Measurements from ENCODE around the gene HOXC13. TPM values are rescaled to one million over a fixed set of nuclear protein-coding genes. Genes with fewer than 3 reads are reported as not detected.
A peak's percentile ranks its signal among the peaks of the same experiment; 100 is the strongest.

The HOXC13 gene
- total and polyA plus RNA-seq, 7 experiments from 2014 or later = not detected

DNA sequence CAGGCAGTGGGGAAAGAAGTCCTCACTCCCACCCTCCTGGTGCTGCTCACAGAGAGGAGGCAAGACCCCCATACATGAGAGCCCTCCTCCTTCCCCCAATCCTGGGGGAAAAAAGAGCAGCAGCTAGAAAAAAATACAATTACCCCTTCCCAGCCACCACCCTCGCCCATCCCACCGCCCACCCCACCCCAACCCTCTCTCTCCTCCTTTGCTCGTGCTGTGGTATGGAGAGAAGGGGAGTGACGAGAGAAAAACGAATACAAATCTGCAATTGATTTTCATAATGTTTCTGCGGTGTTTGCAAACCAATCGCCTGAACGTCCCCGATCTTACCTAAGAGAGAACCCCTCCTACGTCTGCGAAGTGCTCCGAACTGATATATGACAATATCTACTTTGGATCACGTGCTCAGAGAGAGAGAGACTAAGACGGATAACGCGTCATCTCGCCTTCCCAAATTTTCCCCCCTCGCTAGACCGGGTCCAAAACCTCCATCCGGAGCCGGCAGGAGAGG lies 34.1 kb downstream of the HOXC13 start, which contains the start of gene HOXC11:
Gene HOXC11 (plus strand): TSS at position 405 of the 514 bp plus-strand sequence. CDS start 116 bp downstream, outside the sequence.
- Mint-ChIP-seq H3K27ac (peak within 1 kb of the TSS in 7 of 9 donors; percentile 6 to 85 (median 78)), H3K9me3 (peaks cover 0 to 35% (median 13%) of the 10 kb centered on the region in 11 donors), H3K36me3 (peaks cover 0 to 10% (median 0%) of the 10 kb centered on the region in 5 donors), H3K27me3 (peaks cover 84 to 94% (median 89%) of the 10 kb centered on the region in 5 donors), H3K4me3 (peak within 1 kb of the TSS; percentile 69 to 85 (median 75)), H3K4me1 (peaks cover 0 to 31% (median 24%) of the 10 kb centered on the region in 7 donors)
- ATAC-seq = no peak
- peaks cover 10 to 22% of the 10 kb centered on the region in 2 donors for H3K4me1 ChIP-seq (ENCODE audit: control insufficient read depth in 2 of 2, insufficient read depth in 2 of 2, low read length in 2 of 2)
- H3K4me3 ChIP-seq (ENCODE audit: low read length) = no peak within 1 kb of the TSS
- DNase-seq = no peak
- POLR2A ChIA-PET = no interaction called here
- intact Hi-C loops (cut with micrococcal nuclease) = no loop called here
- H3K9me3 ChIP-seq (ENCODE audit: control insufficient read depth in 2 of 3, low read length in 3 of 3) = no peaks in the 10 kb centered on the region
- H3K27me3 ChIP-seq (ENCODE audit: control insufficient read depth in 2 of 2, insufficient read depth in 2 of 2, low read length in 2 of 2) = peaks cover 52 to 83% of the 10 kb centered on the region in 2 donors
- H3K27ac ChIP-seq (ENCODE audit: low read depth, low read length) = no peak within 1 kb of the TSS
- H3K36me3 ChIP-seq (ENCODE audit: control insufficient read depth in 2 of 3, insufficient read depth in 3 of 3, low read length in 3 of 3) = no peaks in the 10 kb centered on the region
- CTCF ChIA-PET = interaction anchor here (0.8 kb wide), 1 partner anchor 17 kb away, joined by 3 read pairs; no protein-coding TSS in a partner anchor

DNA sequence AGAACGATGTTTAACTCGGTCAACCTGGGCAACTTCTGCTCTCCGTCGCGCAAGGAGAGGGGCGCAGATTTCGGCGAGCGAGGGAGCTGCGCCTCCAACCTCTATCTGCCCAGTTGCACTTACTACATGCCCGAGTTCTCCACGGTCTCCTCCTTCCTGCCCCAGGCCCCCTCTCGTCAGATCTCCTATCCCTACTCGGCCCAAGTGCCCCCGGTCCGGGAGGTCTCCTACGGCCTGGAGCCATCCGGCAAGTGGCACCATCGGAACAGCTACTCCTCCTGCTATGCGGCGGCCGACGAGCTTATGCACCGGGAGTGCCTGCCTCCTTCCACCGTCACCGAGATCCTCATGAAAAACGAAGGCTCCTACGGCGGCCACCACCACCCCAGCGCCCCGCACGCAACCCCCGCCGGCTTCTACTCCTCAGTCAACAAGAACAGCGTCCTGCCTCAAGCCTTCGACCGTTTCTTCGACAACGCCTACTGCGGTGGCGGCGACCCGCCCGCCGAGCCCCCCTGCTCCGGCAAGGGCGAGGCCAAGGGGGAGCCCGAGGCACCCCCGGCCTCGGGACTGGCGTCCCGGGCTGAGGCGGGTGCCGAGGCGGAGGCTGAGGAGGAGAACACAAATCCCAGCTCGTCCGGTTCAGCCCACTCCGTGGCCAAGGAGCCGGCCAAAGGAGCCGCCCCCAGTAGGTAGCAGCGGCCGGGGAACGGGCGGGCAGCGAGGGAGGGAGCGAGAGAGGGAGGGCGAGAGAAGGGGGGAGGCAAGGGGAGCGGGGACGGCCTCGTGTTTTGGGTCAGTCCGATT lies 34.8 kb downstream of the HOXC13 start:
- CTCF ChIA-PET = no interaction called here
- H3K27me3 Mint-ChIP-seq = peaks cover 84 to 94% (median 89%) of the 10 kb centered on the region in 5 donors
- POLR2A ChIA-PET = no interaction called here
- ATAC-seq = no peak
- H3K9me3 Mint-ChIP-seq = peaks cover 0 to 35% (median 13%) of the 10 kb centered on the region in 11 donors
- H3K4me3 Mint-ChIP-seq = peak overlapping the region; percentile 67 to 85 (median 73)
- Histone ChIP-seq H3K4me1 (ENCODE audit: control insufficient read depth in 2 of 2, insufficient read depth in 2 of 2, low read length in 2 of 2) (peaks cover 10 to 22% of the 10 kb centered on the region in 2 donors), H3K9me3 (ENCODE audit: control insufficient read depth in 2 of 3, low read length in 3 of 3) (no peaks in the 10 kb centered on the region), H3K27me3 (ENCODE audit: control insufficient read depth in 2 of 2, insufficient read depth in 2 of 2, low read length in 2 of 2) (peaks cover 52 to 85% of the 10 kb centered on the region in 2 donors), H3K4me3 (ENCODE audit: low read length) (no peak overlapping the region), H3K36me3 (ENCODE audit: control insufficient read depth in 2 of 3, insufficient read depth in 3 of 3, low read length in 3 of 3) (no peaks in the 10 kb centered on the region), H3K27ac (ENCODE audit: low read depth, low read length) (no peak overlapping the region)
- peaks cover 0 to 10% (median 0%) of the 10 kb centered on the region in 5 donors for H3K36me3 Mint-ChIP-seq
- peaks cover 0 to 25% (median 24%) of the 10 kb centered on the region in 7 donors for H3K4me1 Mint-ChIP-seq
- intact Hi-C loops (cut with micrococcal nuclease) = no loop called here
- no peak for DNase-seq
- H3K27ac Mint-ChIP-seq = peak overlapping the region in 6 of 9 donors; percentile 18 to 85 (median 78)

DNA sequence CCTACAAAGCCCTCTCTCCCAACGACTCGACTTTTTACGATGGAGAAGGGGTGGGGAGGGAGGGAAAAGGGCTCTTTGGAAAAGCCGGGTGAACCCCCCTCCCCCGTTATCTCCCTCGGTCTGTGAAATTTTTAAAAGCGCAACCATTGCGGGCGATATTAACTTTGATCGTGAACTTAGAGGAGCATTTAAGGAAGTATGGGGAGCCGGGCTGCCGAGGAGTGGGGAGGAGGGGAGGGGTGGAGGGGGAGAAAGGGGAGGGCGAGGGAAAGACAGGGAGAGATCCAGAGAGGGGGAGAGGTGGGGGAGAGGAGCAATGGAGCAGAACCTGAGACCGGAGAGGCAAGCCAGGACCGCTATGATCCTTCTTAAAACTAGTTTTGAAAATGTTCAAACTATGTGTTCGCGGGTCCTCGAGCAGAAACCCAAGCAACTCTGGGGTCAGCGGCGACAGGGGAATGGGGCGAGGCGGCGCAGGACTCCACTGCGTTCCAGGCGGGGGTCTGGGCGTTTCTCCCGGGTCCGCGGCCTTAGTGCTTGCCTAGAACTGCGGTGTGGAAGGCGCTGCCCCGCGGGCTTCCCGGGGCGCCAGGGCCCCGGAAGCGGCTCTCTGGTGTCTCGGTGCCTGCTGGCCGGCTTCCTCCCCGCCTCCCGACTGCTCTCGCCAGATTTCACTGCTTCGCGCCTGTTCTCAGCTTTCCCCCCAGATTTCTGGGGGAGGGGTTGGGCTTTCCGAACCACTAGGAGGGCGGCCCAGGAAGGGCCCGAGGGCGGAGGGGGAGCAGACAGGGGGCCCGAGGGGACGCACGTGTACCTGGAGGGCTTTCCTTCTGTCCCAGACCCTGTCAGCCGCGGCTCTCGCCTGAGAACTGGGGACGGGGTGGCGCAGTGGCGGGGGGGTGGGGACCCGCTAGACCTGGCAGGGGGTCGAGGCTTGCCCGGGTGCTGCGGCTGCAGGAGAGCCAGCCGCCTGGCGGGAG lies 35.7 kb downstream of the HOXC13 start, which contains the start of gene HOTAIR:
Gene HOTAIR (minus strand): TSS at position 871 of the 980 bp plus-strand sequence.
- Histone ChIP-seq H3K36me3 (ENCODE audit: control insufficient read depth in 2 of 3, insufficient read depth in 3 of 3, low read length in 3 of 3) (no peaks in the 10 kb centered on the region), H3K4me1 (ENCODE audit: control insufficient read depth in 2 of 2, insufficient read depth in 2 of 2, low read length in 2 of 2) (peaks cover 10 to 22% of the 10 kb centered on the region in 2 donors), H3K9me3 (ENCODE audit: control insufficient read depth in 2 of 3, low read length in 3 of 3) (no peaks in the 10 kb centered on the region), H3K27me3 (ENCODE audit: control insufficient read depth in 2 of 2, insufficient read depth in 2 of 2, low read length in 2 of 2) (peaks cover 46 to 85% of the 10 kb centered on the region in 2 donors), H3K4me3 (ENCODE audit: low read length) (peak within 1 kb of the TSS; percentile 46), H3K27ac (ENCODE audit: low read depth, low read length) (no peak within 1 kb of the TSS)
- intact Hi-C loops (cut with micrococcal nuclease) = no loop called here
- peaks cover 0 to 35% (median 13%) of the 10 kb centered on the region in 11 donors for H3K9me3 Mint-ChIP-seq
- peak within 1 kb of the TSS in 4 of 9 donors; percentile 28 to 85 (median 52) for H3K27ac Mint-ChIP-seq
- peaks cover 84 to 94% (median 90%) of the 10 kb centered on the region in 5 donors for H3K27me3 Mint-ChIP-seq
- peaks cover 0 to 25% (median 24%) of the 10 kb centered on the region in 7 donors for H3K4me1 Mint-ChIP-seq
- CTCF ChIA-PET = no interaction called here
- POLR2A ChIA-PET = no interaction called here
- ATAC-seq (no peak), DNase-seq (no peak)
- peak within 1 kb of the TSS; percentile 71 to 85 (median 78) for H3K4me3 Mint-ChIP-seq
- peaks cover 0 to 10% (median 0%) of the 10 kb centered on the region in 5 donors for H3K36me3 Mint-ChIP-seq

DNA sequence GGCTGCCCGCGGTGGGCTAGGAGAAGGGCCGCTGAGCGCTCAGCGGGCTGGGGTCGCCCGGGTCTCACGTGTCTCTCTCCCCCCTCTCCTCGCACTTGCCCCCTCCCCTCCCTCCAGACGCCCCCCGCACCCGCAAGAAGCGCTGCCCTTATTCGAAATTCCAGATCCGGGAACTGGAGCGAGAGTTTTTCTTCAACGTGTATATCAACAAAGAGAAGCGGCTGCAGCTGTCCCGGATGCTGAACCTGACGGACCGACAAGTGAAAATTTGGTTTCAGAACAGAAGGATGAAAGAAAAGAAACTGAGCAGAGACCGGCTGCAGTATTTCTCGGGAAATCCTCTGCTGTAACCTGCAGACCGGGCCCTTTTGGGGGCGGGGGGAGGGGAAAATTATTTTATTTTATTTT lies 36.4 kb downstream of the HOXC13 start:
- Histone ChIP-seq H3K36me3 (ENCODE audit: control insufficient read depth in 2 of 3, insufficient read depth in 3 of 3, low read length in 3 of 3) (no peaks in the 10 kb centered on the region), H3K27me3 (ENCODE audit: control insufficient read depth in 2 of 2, insufficient read depth in 2 of 2, low read length in 2 of 2) (peaks cover 44 to 85% of the 10 kb centered on the region in 2 donors), H3K4me1 (ENCODE audit: control insufficient read depth in 2 of 2, insufficient read depth in 2 of 2, low read length in 2 of 2) (peaks cover 10 to 22% of the 10 kb centered on the region in 2 donors), H3K4me3 (ENCODE audit: low read length) (no peak overlapping the region), H3K9me3 (ENCODE audit: control insufficient read depth in 2 of 3, low read length in 3 of 3) (no peaks in the 10 kb centered on the region), H3K27ac (ENCODE audit: low read depth, low read length) (no peak overlapping the region)
- intact Hi-C loops (cut with micrococcal nuclease) = no loop called here
- Mint-ChIP-seq H3K4me1 (peaks cover 0 to 25% (median 24%) of the 10 kb centered on the region in 7 donors), H3K36me3 (peaks cover 0 to 10% (median 0%) of the 10 kb centered on the region in 5 donors), H3K27me3 (peaks cover 86 to 94% (median 90%) of the 10 kb centered on the region in 5 donors), H3K4me3 (peak overlapping the region in 9 of 10 donors; percentile 66 to 85 (median 72)), H3K27ac (peak overlapping the region in 1 of 9 donors; percentile 65), H3K9me3 (peaks cover 0 to 35% (median 13%) of the 10 kb centered on the region in 11 donors)
- ChIA-PET POLR2A (no interaction called here), CTCF (no interaction called here)
- no peak for DNase-seq
- ATAC-seq = no peak

GRCh38 chr12:53975479-53976152 lies 37.0 kb downstream of the HOXC13 start:
- no peak for ATAC-seq
- H3K27ac Mint-ChIP-seq = peak overlapping the region in 3 of 9 donors; percentile 28 to 85 (median 65)

More at GRCh38 chr12:53975479-53976152, 37.0 kb downstream of the HOXC13 start:
- Histone ChIP-seq H3K36me3 (ENCODE audit: control insufficient read depth in 2 of 3, insufficient read depth in 3 of 3, low read length in 3 of 3) (no peaks in the 10 kb centered on the region), H3K4me3 (ENCODE audit: low read length) (no peak overlapping the region), H3K9me3 (ENCODE audit: control insufficient read depth in 2 of 3, low read length in 3 of 3) (no peaks in the 10 kb centered on the region), H3K27ac (ENCODE audit: low read depth, low read length) (no peak overlapping the region), H3K27me3 (ENCODE audit: control insufficient read depth in 2 of 2, insufficient read depth in 2 of 2, low read length in 2 of 2) (peaks cover 47 to 90% of the 10 kb centered on the region in 2 donors), H3K4me1 (ENCODE audit: control insufficient read depth in 2 of 2, insufficient read depth in 2 of 2, low read length in 2 of 2) (peaks cover 10 to 22% of the 10 kb centered on the region in 2 donors)
- ChIA-PET POLR2A (interaction anchor here (2.6 kb wide), 1 partner anchor 12 kb away, joined by 6 read pairs; no protein-coding TSS in a partner anchor), CTCF (no interaction called here)
- H3K4me3 Mint-ChIP-seq = peak overlapping the region; percentile 66 to 85 (median 72)
- peaks cover 0 to 35% (median 13%) of the 10 kb centered on the region in 11 donors for H3K9me3 Mint-ChIP-seq
- DNase-seq = no peak
- peaks cover 0 to 10% (median 0%) of the 10 kb centered on the region in 5 donors for H3K36me3 Mint-ChIP-seq
- peaks cover 86 to 94% (median 90%) of the 10 kb centered on the region in 5 donors for H3K27me3 Mint-ChIP-seq
- peaks cover 0 to 30% (median 24%) of the 10 kb centered on the region in 7 donors for H3K4me1 Mint-ChIP-seq
- intact Hi-C loops (cut with micrococcal nuclease) = no loop called here

Measured in naive thymus-derived CD4-positive, alpha-beta T cell (primary cell).